ENCODE data around the gene RTF1. TPM values are rescaled to one million over a fixed set of nuclear protein-coding genes. Genes with fewer than 3 reads are reported as not detected.

RTF1 gene
- total and polyA plus RNA-seq, 2 donors = 30.5 to 34.0 TPM

- H3K4me3 ChIP-seq (ENCODE audit: low read depth, low read length) = no peak overlapping the region
- no peaks in the 10 kb centered on the region for H3K4me1 ChIP-seq (ENCODE audit: insufficient read depth)
- no peak for DNase-seq (ENCODE audit: extremely low spot score)
- H3K36me3 ChIP-seq (ENCODE audit: insufficient read depth) = no peaks in the 10 kb centered on the region
- no peak overlapping the region for H3K27ac ChIP-seq (ENCODE audit: low read depth)
- WGBS = 87% methylated on average over 43 of the region's 43 CpGs
Observed at GRCh38 chr15:41486286-41486685, 69.4 kb downstream of the RTF1 start.

- no peaks in the 10 kb centered on the region for H3K4me1 ChIP-seq (ENCODE audit: insufficient read depth)
- WGBS = 80% methylated on average over 9 of the region's 9 CpGs
- H3K4me3 ChIP-seq (ENCODE audit: low read depth, low read length) = no peak overlapping the region
- no peak for DNase-seq (ENCODE audit: extremely low spot score)
- no peak overlapping the region for H3K27ac ChIP-seq (ENCODE audit: low read depth)
- no peaks in the 10 kb centered on the region for H3K36me3 ChIP-seq (ENCODE audit: insufficient read depth)
Observed at GRCh38 chr15:41487381-41487780, 70.5 kb downstream of the RTF1 start.

- H3K27ac ChIP-seq (ENCODE audit: low read depth) = no peak overlapping the region
- H3K36me3 ChIP-seq (ENCODE audit: insufficient read depth) = no peaks in the 10 kb centered on the region
- H3K4me1 ChIP-seq (ENCODE audit: insufficient read depth) = no peaks in the 10 kb centered on the region
- no peak for DNase-seq (ENCODE audit: extremely low spot score)
- 87% methylated on average over 2 of the region's 2 CpGs for WGBS
- H3K4me3 ChIP-seq (ENCODE audit: low read depth, low read length) = no peak overlapping the region
Observed at GRCh38 chr15:41487802-41488201, 70.9 kb downstream of the RTF1 start.

GRCh38 chr15:41489641-41490040 lies 72.7 kb downstream of the RTF1 start:
- Histone ChIP-seq H3K36me3 (ENCODE audit: insufficient read depth) (no peaks in the 10 kb centered on the region), H3K4me3 (ENCODE audit: low read depth, low read length) (no peak overlapping the region), H3K4me1 (ENCODE audit: insufficient read depth) (peaks cover 2% of the 10 kb centered on the region), H3K27ac (ENCODE audit: low read depth) (no peak overlapping the region)
- DNase-seq (ENCODE audit: extremely low spot score) = no peak
- 97% methylated on average over 2 of the region's 2 CpGs for WGBS

- Histone ChIP-seq H3K4me3 (ENCODE audit: low read depth, low read length) (no peak overlapping the region), H3K36me3 (ENCODE audit: insufficient read depth) (no peaks in the 10 kb centered on the region), H3K27ac (ENCODE audit: low read depth) (no peak overlapping the region), H3K4me1 (ENCODE audit: insufficient read depth) (peaks cover 2% of the 10 kb centered on the region)
- 36% methylated on average over 4 of the region's 4 CpGs for WGBS
- no peak for DNase-seq (ENCODE audit: extremely low spot score)
Observed at GRCh38 chr15:41490355-41490754, 73.5 kb downstream of the RTF1 start.

GRCh38 chr15:41491889-41492288 lies 75.0 kb downstream of the RTF1 start:
- no peaks in the 10 kb centered on the region for H3K36me3 ChIP-seq (ENCODE audit: insufficient read depth)
- H3K4me3 ChIP-seq (ENCODE audit: low read depth, low read length) = no peak overlapping the region
- WGBS = 88% methylated on average over 4 of the region's 4 CpGs
- H3K27ac ChIP-seq (ENCODE audit: low read depth) = no peak overlapping the region
- peaks cover 3% of the 10 kb centered on the region for H3K4me1 ChIP-seq (ENCODE audit: insufficient read depth)
- DNase-seq (ENCODE audit: extremely low spot score) = no peak

- no peaks in the 10 kb centered on the region for H3K36me3 ChIP-seq (ENCODE audit: insufficient read depth)
- H3K27ac ChIP-seq (ENCODE audit: low read depth) = no peak overlapping the region
- no peak for DNase-seq (ENCODE audit: extremely low spot score)
- H3K4me3 ChIP-seq (ENCODE audit: low read depth, low read length) = peak overlapping the region; percentile 65
- H3K4me1 ChIP-seq (ENCODE audit: insufficient read depth) = peaks cover 3% of the 10 kb centered on the region
- 3% methylated on average over 15 of the region's 15 CpGs for WGBS
Observed at GRCh38 chr15:41492597-41493204, 75.8 kb downstream of the RTF1 start.

GRCh38 chr15:41493205-41493901 lies 76.5 kb downstream of the RTF1 start, which contains the start of gene ITPKA:
ITPKA (plus strand) TSS chr15:41493874; CDS start chr15:41493928, 54 bp downstream.
- H3K36me3 ChIP-seq (ENCODE audit: insufficient read depth) = no peaks in the 10 kb centered on the region
- under 1% methylated on average over 60 of the region's 60 CpGs for WGBS
- no peak for DNase-seq (ENCODE audit: extremely low spot score)
- no peak within 1 kb of the TSS for H3K27ac ChIP-seq (ENCODE audit: low read depth)
- peaks cover 3% of the 10 kb centered on the region for H3K4me1 ChIP-seq (ENCODE audit: insufficient read depth)
- peak within 1 kb of the TSS; percentile 65 for H3K4me3 ChIP-seq (ENCODE audit: low read depth, low read length)

- Histone ChIP-seq H3K4me1 (ENCODE audit: insufficient read depth) (peaks cover 3% of the 10 kb centered on the region), H3K36me3 (ENCODE audit: insufficient read depth) (no peaks in the 10 kb centered on the region), H3K4me3 (ENCODE audit: low read depth, low read length) (peak overlapping the region; percentile 65), H3K27ac (ENCODE audit: low read depth) (no peak overlapping the region)
- no peak for DNase-seq (ENCODE audit: extremely low spot score)
- under 1% methylated on average over 41 of the region's 41 CpGs for WGBS
Observed at GRCh38 chr15:41493902-41494189, 77.0 kb downstream of the RTF1 start.

- H3K27ac ChIP-seq (ENCODE audit: low read depth) = no peak overlapping the region
Observed at GRCh38 chr15:41494190-41494921, 77.5 kb downstream of the RTF1 start.

GRCh38 chr15:41494922-41495735 lies 78.2 kb downstream of the RTF1 start:
- Histone ChIP-seq H3K36me3 (ENCODE audit: insufficient read depth) (no peaks in the 10 kb centered on the region), H3K27ac (ENCODE audit: low read depth) (no peak overlapping the region), H3K4me3 (ENCODE audit: low read depth, low read length) (peak overlapping the region; percentile 65), H3K4me1 (ENCODE audit: insufficient read depth) (peaks cover 3% of the 10 kb centered on the region)
- WGBS = 12% methylated on average over 60 of the region's 60 CpGs
- DNase-seq (ENCODE audit: extremely low spot score) = no peak

More at GRCh38 chr15:41494190-41494921, 77.5 kb downstream of the RTF1 start:
- 1% methylated on average over 77 of the region's 77 CpGs for WGBS
- H3K36me3 ChIP-seq (ENCODE audit: insufficient read depth) = no peaks in the 10 kb centered on the region
- H3K4me1 ChIP-seq (ENCODE audit: insufficient read depth) = peaks cover 3% of the 10 kb centered on the region
- no peak for DNase-seq (ENCODE audit: extremely low spot score)
- H3K4me3 ChIP-seq (ENCODE audit: low read depth, low read length) = peak overlapping the region; percentile 65

- H3K4me3 ChIP-seq (ENCODE audit: low read depth, low read length) = peak overlapping the region; percentile 65
- WGBS = 56% methylated on average over 59 of the region's 59 CpGs
- no peak overlapping the region for H3K27ac ChIP-seq (ENCODE audit: low read depth)
- no peaks in the 10 kb centered on the region for H3K36me3 ChIP-seq (ENCODE audit: insufficient read depth)
- H3K4me1 ChIP-seq (ENCODE audit: insufficient read depth) = peaks cover 3% of the 10 kb centered on the region
- DNase-seq (ENCODE audit: extremely low spot score) = no peak
Observed at GRCh38 chr15:41495736-41496599, 79.1 kb downstream of the RTF1 start.

GRCh38 chr15:41498657-41499056 lies 81.8 kb downstream of the RTF1 start:
- H3K36me3 ChIP-seq (ENCODE audit: insufficient read depth) = no peaks in the 10 kb centered on the region
- WGBS = 94% methylated on average over 2 of the region's 2 CpGs
- H3K27ac ChIP-seq (ENCODE audit: low read depth) = no peak overlapping the region
- peaks cover 3% of the 10 kb centered on the region for H3K4me1 ChIP-seq (ENCODE audit: insufficient read depth)
- H3K4me3 ChIP-seq (ENCODE audit: low read depth, low read length) = no peak overlapping the region
- no peak for DNase-seq (ENCODE audit: extremely low spot score)
